T-cell (primary cell): Measurements from ENCODE around the gene PLPP4. TPM values are rescaled to one million over a fixed set of nuclear protein-coding genes. Genes with fewer than 3 reads are reported as not detected.

Experiments
- ATAC-seq, 4 experiments: fragments of 200-7000 bp in 3 of 4; fragments of 150-1000 bp in 1 of 4; cut with Tn5 transposase; replicated peaks in 1 of 4; 1 replicate in 3 of 4; 2 replicates in 1 of 4; pipeline ENCODE4 v1.10.0; 2021; ENCODE audit warnings: moderate library complexity in 3 of 4, mild to moderate bottlenecking in 2 of 4, moderate number of reproducible peaks in 1 of 4
- CTCF ChIA-PET, 2 donors: fragments of 300-600 bp; sonication (Branson Sonifier 250); formaldehyde crosslinking; loops; one replicate each; lab custom pipeline; 2022; ENCODE audit warnings: antibody characterized with exemption in 2 of 2; lab: Charles Lee
- POLR2A ChIA-PET, 2 donors: fragments of 300-600 bp; sonication (Branson Sonifier 250); formaldehyde crosslinking; loops; one replicate each; lab custom pipeline; 2022; ENCODE audit warnings: antibody characterized with exemption in 2 of 2; lab: Charles Lee
- DNase-seq, 35 experiments: peaks; one replicate each; pipeline versions ENCODE4 v3.0.0 to v3.0.0-alpha.2; 2013 to 2023
- H3K27ac ChIP-seq: one replicate; pipeline ENCODE4 v1.5.1; 2013; ENCODE audit warnings: low read length
- H3K27me3 ChIP-seq, 2 experiments: replicated peaks in 1 of 2; 1 replicate in 1 of 2; 2 replicates in 1 of 2; pipeline versions ENCODE4 v1.6.1 to v1.7.0; 2013; ENCODE audit warnings: low read length in 1 of 2, mixed read lengths in 1 of 2; ENCODE audit not compliant: control insufficient read depth in 2 of 2, insufficient read depth in 2 of 2; ENCODE audit errors: extremely low read depth in 1 of 2
- H3K36me3 ChIP-seq, 2 donors: 1 replicate in 1 of 2; 2 replicates in 1 of 2; pipeline versions ENCODE4 v1.6.1 to v1.7.0; 2013; ENCODE audit warnings: low read length in 1 of 2; ENCODE audit not compliant: control insufficient read depth in 2 of 2, insufficient read depth in 1 of 2; ENCODE audit errors: extremely low read depth in 1 of 2
- H3K4me1 ChIP-seq, 2 experiments: 1 replicate in 1 of 2; 2 replicates in 1 of 2; pipeline versions ENCODE4 v1.6.1 to v1.7.0; 2013; ENCODE audit warnings: low read length in 2 of 2, mixed read lengths in 1 of 2; ENCODE audit not compliant: insufficient read depth in 2 of 2, control insufficient read depth in 1 of 2; ENCODE audit errors: extremely low read depth in 1 of 2
- H3K4me3 ChIP-seq, 2 donors: 1 replicate in 1 of 2; 2 replicates in 1 of 2; pipeline versions ENCODE4 v1.5.1 to v1.7.0; 2013; ENCODE audit warnings: mild to moderate bottlenecking in 2 of 2, low read length in 1 of 2, moderate library complexity in 1 of 2; ENCODE audit not compliant: control insufficient read depth in 1 of 2; ENCODE audit errors: extremely low read depth in 1 of 2
- H3K9me3 ChIP-seq: 2 replicates; pipeline ENCODE4 v1.7.0; 2013
- H3K27ac Mint-ChIP-seq, 2 donors: one replicate each; pipeline ENCODE4 v1.8.0; 2020 to 2021; ENCODE audit warnings: mild to moderate bottlenecking in 2 of 2, mixed read lengths in 2 of 2
- H3K27me3 Mint-ChIP-seq, 2 donors: one replicate each; pipeline ENCODE4 v1.8.0; 2021 to 2022; ENCODE audit warnings: mixed read lengths in 2 of 2
- H3K36me3 Mint-ChIP-seq: one replicate; pipeline ENCODE4 v1.8.0; 2021; ENCODE audit warnings: mixed read lengths
- H3K4me1 Mint-ChIP-seq, 3 donors: one replicate each; pipeline ENCODE4 v1.8.0; 2020 to 2022; ENCODE audit warnings: mixed read lengths in 3 of 3, mild to moderate bottlenecking in 1 of 3
- H3K4me3 Mint-ChIP-seq, 3 donors: one replicate each; pipeline ENCODE4 v1.8.0; 2020 to 2022; ENCODE audit warnings: mild to moderate bottlenecking in 3 of 3, mixed read lengths in 3 of 3, moderate library complexity in 3 of 3
- H3K9me3 Mint-ChIP-seq, 3 donors: one replicate each; pipeline ENCODE4 v1.8.0; 2020 to 2022; ENCODE audit warnings: mixed read lengths in 3 of 3
- WGBS: methylation state at CpG from one replicate; pipeline ENCODE4 v1.1.5; 2013; ENCODE audit warnings: missing lambda C conversion rate; ENCODE audit not compliant: insufficient coverage; 5-methylcytosine and 5-hydroxymethylcytosine counted together
- total RNA-seq, 35 experiments: library from RNA in 6 of 35; stranded (reverse) in 6 of 35; fragments of 120-200 nt in 1 of 35; gene quantifications; one replicate each; pipeline versions ENCODE4 v1.2.1 to v1.2.4 and lab custom pipeline; 2013 to 2026

PLPP4 gene
- total RNA-seq, 5 donors from 2014 or later (not counting 1 experiment from before 2014, with no cell fraction given): not detected

DNA sequence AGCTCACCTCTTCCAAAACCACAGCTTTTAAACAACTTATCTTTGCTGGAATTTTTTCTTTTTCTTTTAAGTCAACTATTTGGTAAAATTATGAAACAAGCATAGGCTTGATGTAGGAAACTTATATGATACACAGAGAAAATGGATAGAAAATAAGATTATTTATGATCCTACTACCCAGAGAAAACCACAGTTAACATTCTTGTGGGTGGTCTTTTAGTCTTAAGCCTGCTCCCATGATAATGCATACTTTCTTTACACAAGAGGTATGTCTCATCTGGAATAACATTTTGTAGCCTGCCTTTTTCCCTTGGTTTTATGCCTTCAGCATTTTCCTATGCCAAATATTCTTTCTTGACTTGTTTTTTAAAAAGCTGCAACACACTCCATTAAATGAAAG lies 21.4 kb downstream of the PLPP4 start:
- no peaks in the 10 kb centered on the region for H3K4me1 ChIP-seq
- POLR2A ChIA-PET: no interaction called here
- Mint-ChIP-seq H3K27me3 (peaks cover 4 to 11% of the 10 kb centered on the region in 2 donors), H3K36me3 (no peaks in the 10 kb centered on the region), H3K4me3 (no peak overlapping the region), H3K4me1 (no peaks in the 10 kb centered on the region), H3K27ac (no peak overlapping the region), H3K9me3 (peaks cover 6 to 19% (median 10%) of the 10 kb centered on the region in 3 donors)
- H3K9me3 ChIP-seq: no peaks in the 10 kb centered on the region
- H3K27me3 ChIP-seq: peaks cover 0 to 12% of the 10 kb centered on the region in 2 experiments
- no peak overlapping the region for H3K27ac ChIP-seq
- no peak overlapping the region for H3K4me3 ChIP-seq
- H3K36me3 ChIP-seq: no peaks in the 10 kb centered on the region
- DNase-seq (no peak), ATAC-seq (no peak)
- CTCF ChIA-PET: no interaction called here

DNA sequence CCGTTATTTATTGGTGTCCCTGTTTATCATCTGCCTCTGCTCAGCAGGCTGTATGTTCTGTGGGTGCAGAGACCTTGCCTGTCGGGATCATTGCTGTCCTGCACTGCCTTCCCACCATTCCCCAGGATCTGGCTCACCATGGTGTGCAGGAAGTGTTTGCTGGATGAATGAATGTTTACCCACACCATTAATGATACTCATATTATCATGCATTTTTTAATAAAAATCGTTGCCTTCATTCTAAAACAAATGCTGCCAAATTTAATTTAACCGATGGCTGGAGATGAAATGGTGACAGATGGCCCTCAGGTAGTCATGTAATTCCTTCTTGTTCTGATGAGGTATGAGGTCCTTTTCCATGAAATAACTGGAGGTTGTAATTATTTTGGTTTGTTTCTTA lies 22.5 kb downstream of the PLPP4 start:
- Histone ChIP-seq H3K36me3 (no peaks in the 10 kb centered on the region), H3K4me1 (no peaks in the 10 kb centered on the region), H3K9me3 (no peaks in the 10 kb centered on the region), H3K27me3 (peaks cover 0 to 12% of the 10 kb centered on the region in 2 experiments), H3K27ac (no peak overlapping the region), H3K4me3 (no peak overlapping the region)
- H3K27me3 Mint-ChIP-seq: peaks cover 4 to 11% of the 10 kb centered on the region in 2 donors
- ChIA-PET CTCF (no interaction called here), POLR2A (no interaction called here)
- DNase-seq (no peak), ATAC-seq (no peak)
- 100% methylated on average over 1 of the region's 4 CpGs for WGBS
- no peaks in the 10 kb centered on the region for H3K36me3 Mint-ChIP-seq
- peaks cover 6 to 13% (median 10%) of the 10 kb centered on the region in 3 donors for H3K9me3 Mint-ChIP-seq
- no peak overlapping the region for H3K4me3 Mint-ChIP-seq
- no peaks in the 10 kb centered on the region for H3K4me1 Mint-ChIP-seq
- H3K27ac Mint-ChIP-seq: no peak overlapping the region

DNA sequence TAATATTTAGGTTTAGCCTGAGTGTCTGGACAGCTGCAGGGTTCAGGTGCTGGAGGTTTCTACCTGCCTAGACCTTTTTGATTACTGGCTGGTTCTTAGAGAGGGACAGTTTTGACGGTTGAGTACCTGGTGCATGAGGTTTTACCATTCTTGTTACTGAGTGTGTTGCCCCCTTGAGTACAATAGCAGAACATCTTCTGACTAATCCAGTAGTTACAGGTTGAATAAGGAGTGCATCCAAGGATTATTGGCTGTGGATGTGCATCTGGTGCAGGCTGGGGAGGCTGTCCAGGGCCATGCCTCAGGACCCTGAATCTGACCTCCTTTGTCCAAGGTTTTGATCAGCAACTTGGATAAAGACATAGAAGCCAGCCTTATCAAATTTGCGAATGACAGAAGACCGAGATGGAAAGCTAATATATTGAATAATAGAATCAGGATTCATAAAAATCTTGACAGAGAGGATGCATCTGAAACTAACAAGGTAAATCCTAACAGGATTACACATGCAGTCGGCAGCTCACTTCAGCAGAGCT lies 23.1 kb downstream of the PLPP4 start:
- Histone ChIP-seq H3K4me1 (no peaks in the 10 kb centered on the region), H3K4me3 (no peak overlapping the region), H3K27ac (no peak overlapping the region), H3K9me3 (no peaks in the 10 kb centered on the region), H3K27me3 (peaks cover 0 to 12% of the 10 kb centered on the region in 2 experiments), H3K36me3 (no peaks in the 10 kb centered on the region)
- ChIA-PET POLR2A (no interaction called here), CTCF (interaction anchor here in 1 of 2 donors (0.6 kb wide), 1 partner anchor 38 kb away, joined by 3 read pairs; no protein-coding TSS in a partner anchor)
- peaks cover 4 to 11% of the 10 kb centered on the region in 2 donors for H3K27me3 Mint-ChIP-seq
- H3K4me1 Mint-ChIP-seq: no peaks in the 10 kb centered on the region
- no peaks in the 10 kb centered on the region for H3K36me3 Mint-ChIP-seq
- H3K9me3 Mint-ChIP-seq: peaks cover 6 to 13% (median 10%) of the 10 kb centered on the region in 3 donors
- no peak for DNase-seq
- 80% methylated on average over 1 of the region's 4 CpGs for WGBS
- no peak overlapping the region for H3K4me3 Mint-ChIP-seq
- no peak overlapping the region for H3K27ac Mint-ChIP-seq
- ATAC-seq: no peak

DNA sequence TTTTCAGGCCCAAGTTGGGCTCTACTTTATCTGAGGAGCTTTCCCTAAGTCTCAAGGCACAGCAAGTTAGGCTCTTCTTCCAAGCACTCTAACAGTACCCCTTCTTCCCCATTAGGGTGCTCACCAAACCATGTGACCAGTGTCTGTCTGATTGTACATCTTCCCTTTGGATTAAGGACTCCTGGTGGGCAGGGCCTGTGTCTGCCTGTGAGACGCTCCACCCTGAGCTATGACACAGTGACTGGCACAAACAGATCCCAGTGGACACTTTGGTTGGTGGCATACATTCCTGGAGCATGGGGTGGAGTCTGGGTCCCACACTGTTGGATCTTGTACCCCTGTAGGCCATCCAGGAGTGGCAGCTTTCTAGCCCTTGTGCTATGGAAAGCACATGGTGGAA lies 23.8 kb downstream of the PLPP4 start:
- 56% methylated on average over 1 of the region's 1 CpG for WGBS
- Mint-ChIP-seq H3K27me3 (peaks cover 4 to 11% of the 10 kb centered on the region in 2 donors), H3K4me1 (no peaks in the 10 kb centered on the region), H3K36me3 (no peaks in the 10 kb centered on the region), H3K27ac (no peak overlapping the region), H3K4me3 (no peak overlapping the region), H3K9me3 (peaks cover 6 to 13% (median 10%) of the 10 kb centered on the region in 3 donors)
- CTCF ChIA-PET: no interaction called here
- Histone ChIP-seq H3K27ac (no peak overlapping the region), H3K9me3 (no peaks in the 10 kb centered on the region), H3K4me3 (no peak overlapping the region), H3K4me1 (no peaks in the 10 kb centered on the region), H3K27me3 (peaks cover 0 to 11% of the 10 kb centered on the region in 2 experiments), H3K36me3 (no peaks in the 10 kb centered on the region)
- no peak for DNase-seq
- no peak for ATAC-seq
- POLR2A ChIA-PET: no interaction called here

DNA sequence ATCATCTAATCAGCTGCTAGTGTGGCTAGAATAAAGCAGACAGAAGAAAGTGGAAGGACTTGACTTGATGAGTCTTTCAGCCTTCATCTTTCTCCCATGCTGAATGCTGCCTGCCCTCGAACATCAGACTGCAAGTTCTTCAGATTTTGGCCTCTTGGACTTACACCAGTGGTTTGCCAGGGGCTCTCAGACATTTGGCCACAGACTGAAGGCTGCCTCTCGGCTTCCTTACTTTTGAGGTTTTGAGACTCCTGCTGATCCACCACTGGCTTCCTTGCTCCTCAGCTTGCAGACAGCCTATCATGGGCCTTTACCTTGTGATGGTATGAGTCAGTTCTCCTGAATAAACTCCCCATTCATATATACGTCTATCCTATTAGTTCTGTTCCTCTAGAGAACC lies 26.0 kb downstream of the PLPP4 start:
- Mint-ChIP-seq H3K4me1 (no peaks in the 10 kb centered on the region), H3K27me3 (peaks cover 4% of the 10 kb centered on the region in 2 donors), H3K4me3 (no peak overlapping the region), H3K9me3 (peaks cover 6 to 10% (median 8%) of the 10 kb centered on the region in 3 donors), H3K36me3 (no peaks in the 10 kb centered on the region), H3K27ac (no peak overlapping the region)
- CTCF ChIA-PET: no interaction called here
- Histone ChIP-seq H3K27me3 (peaks cover 0 to 4% of the 10 kb centered on the region in 2 experiments), H3K4me1 (no peaks in the 10 kb centered on the region), H3K36me3 (no peaks in the 10 kb centered on the region), H3K27ac (no peak overlapping the region), H3K4me3 (no peak overlapping the region), H3K9me3 (no peaks in the 10 kb centered on the region)
- POLR2A ChIA-PET: no interaction called here
- ATAC-seq (no peak), DNase-seq (no peak)
- WGBS: 20% methylated on average over 1 of the region's 3 CpGs

DNA sequence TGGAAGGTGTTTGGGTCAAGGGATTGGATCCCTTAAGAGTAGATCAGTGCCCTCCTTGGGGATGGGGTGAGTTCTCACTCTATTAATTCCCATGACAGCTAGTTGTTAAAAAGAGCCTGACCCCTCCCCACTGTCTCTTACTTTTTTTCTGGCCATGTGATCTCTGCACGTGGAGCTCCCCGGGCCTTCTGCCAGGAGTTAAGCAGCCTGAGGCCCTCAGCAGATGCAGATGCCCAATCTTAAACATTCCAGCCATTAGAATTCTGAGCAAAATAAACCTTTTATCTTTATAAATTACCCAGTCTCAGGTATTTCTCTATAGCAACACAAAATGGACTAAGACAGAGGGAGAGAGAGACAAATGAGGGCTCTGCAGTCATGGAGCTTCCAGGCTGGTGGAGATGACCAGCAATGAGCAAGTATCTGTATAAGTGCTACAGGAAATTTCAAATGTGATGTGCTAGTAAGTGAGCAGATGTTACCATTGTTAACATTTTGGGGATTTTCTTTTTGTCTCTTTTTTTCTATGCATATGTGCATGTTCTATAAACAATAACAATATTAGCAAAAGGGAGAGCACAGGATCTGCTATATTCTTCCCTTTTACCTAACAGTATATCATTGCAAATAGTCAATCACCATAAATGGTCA lies 26.7 kb downstream of the PLPP4 start:
- H3K9me3 ChIP-seq: no peaks in the 10 kb centered on the region
- WGBS: no CpG with 5 or more reads among the region's 2 CpGs
- peaks cover 0 to 2% of the 10 kb centered on the region in 2 experiments for H3K27me3 ChIP-seq
- no peak overlapping the region for H3K4me3 ChIP-seq
- POLR2A ChIA-PET: no interaction called here
- no peaks in the 10 kb centered on the region for H3K4me1 Mint-ChIP-seq
- no peak overlapping the region for H3K4me3 Mint-ChIP-seq
- H3K27ac Mint-ChIP-seq: no peak overlapping the region
- peaks cover 4% of the 10 kb centered on the region in 2 donors for H3K27me3 Mint-ChIP-seq
- CTCF ChIA-PET: no interaction called here
- H3K36me3 Mint-ChIP-seq: no peaks in the 10 kb centered on the region
- H3K36me3 ChIP-seq: no peaks in the 10 kb centered on the region
- DNase-seq (no peak), ATAC-seq (no peak)
- no peak overlapping the region for H3K27ac ChIP-seq
- H3K9me3 Mint-ChIP-seq: peaks cover 6 to 10% (median 8%) of the 10 kb centered on the region in 3 donors
- no peaks in the 10 kb centered on the region for H3K4me1 ChIP-seq
